ENCODE data around the gene KIF1B. TPM values are rescaled to one million over a fixed set of nuclear protein-coding genes. Genes with fewer than 3 reads are reported as not detected.

The KIF1B gene
- total and polyA plus RNA-seq, 9 of the 15 experiments (the other 6 are each of a cell fraction or from before 2014, with no cell fraction given) = 2.8 to 19.8 (median 11.9) TPM

- no peaks in the 10 kb centered on the region for H3K36me3 ChIP-seq (ENCODE audit: control insufficient read depth, insufficient read depth, low read length)
- CTCF ChIA-PET (ENCODE audit: low intra/inter-chr PET ratio) = interaction anchor here (1.1 kb wide), 1 partner anchor 42 kb away, joined by 4 read pairs; no protein-coding TSS in a partner anchor
- H3K27me3 ChIP-seq (ENCODE audit: control insufficient read depth in 2 of 2, insufficient read depth in 2 of 2, low read length in 2 of 2) = no peaks in the 10 kb centered on the region
- H3K27ac ChIP-seq (ENCODE audit: extremely low read depth, low read depth, low read length) = peak overlapping the region; percentile 36; the same call in 2 of the 3 replicates
- H3K9me3 ChIP-seq (replicated peaks; ENCODE audit: control insufficient read depth, insufficient read depth, low read depth, low read length) = no peaks in the 10 kb centered on the region
- POLR2A ChIA-PET = interaction anchor here (0.6 to 4.2 kb wide), 6 partner anchors 9 to 250 kb away, joined by 3 to 29 read pairs (median 4); partner anchors contain the start of genes CENPS and PGD
- no peak overlapping the region for H3K4me2 ChIP-seq (ENCODE audit: insufficient read depth, low read length)
- no peaks in the 10 kb centered on the region for H3K9me1 ChIP-seq (ENCODE audit: control insufficient read depth, insufficient read depth, low read length)
- no peak for FAIRE-seq
- H2AFZ ChIP-seq (ENCODE audit: low read depth, low read length) = no peak overlapping the region
- DNase-seq (ENCODE audit: extremely low read depth in 1 of 4, low spot score in 3 of 4) = no peak
- H3K79me2 ChIP-seq (ENCODE audit: control insufficient read depth, insufficient read depth, low read length) = no peaks in the 10 kb centered on the region
- intact Hi-C loops (cut with micrococcal nuclease) (no loop called here), in situ Hi-C loops (cut with MboI) (no loop called here)
- no peaks in the 10 kb centered on the region for H4K20me1 ChIP-seq (replicated peaks; ENCODE audit: control insufficient read depth, insufficient read depth, low read length)
- WGBS (ENCODE audit: insufficient coverage, low coverage, missing lambda C conversion rate) = 62% methylated on average over 12 of the region's 12 CpGs
- no peak overlapping the region for H3K9ac ChIP-seq (ENCODE audit: insufficient read depth in 1 of 2, low read depth in 2 of 2, low read length in 2 of 2)
- H3K4me3 ChIP-seq = no peak overlapping the region
- no peak for TF ChIP-seq KLF16 (IDR thresholded peaks at IDR 0.05)
- 0 out of 2 replicates have a peak, but pooled peaks have one; percentile 39 for TF ChIP-seq ZNF384 (IDR thresholded peaks at IDR 0.05; ENCODE audit: low read depth, low read length)
- no TSS peak for BruUV-seq (replicated peaks)
- peaks cover 3 to 11% of the 10 kb centered on the region in 2 experiments; a peak in 2 of 5 replicates for H3K4me1 ChIP-seq (replicated peaks in 1 of 2; ENCODE audit: control insufficient read depth in 2 of 2, insufficient read depth in 2 of 2, low read length in 2 of 2)
- ATAC-seq = no peak
Measured at GRCh38 chr1:10386761-10387676, 176.6 kb downstream of the KIF1B start.
